Activated CD8-positive, alpha-beta memory T cell treated with anti-CD3 and anti-CD28 coated beads for 1 hour (primary cell): ENCODE data around the gene SH3TC1.

ENCODE experiments used
- DNase-seq, 2 donors: peaks; one replicate each; pipeline ENCODE4 v3.0.0-alpha.2; 2020; ENCODE audit warnings: low read depth in 1 of 2; ENCODE audit errors: extremely low read depth in 1 of 2

SH3TC1 gene

GRCh38 chr4:8274066-8274652 lies 75.1 kb downstream of the SH3TC1 start:
- DNase-seq, result no peak

DNA sequence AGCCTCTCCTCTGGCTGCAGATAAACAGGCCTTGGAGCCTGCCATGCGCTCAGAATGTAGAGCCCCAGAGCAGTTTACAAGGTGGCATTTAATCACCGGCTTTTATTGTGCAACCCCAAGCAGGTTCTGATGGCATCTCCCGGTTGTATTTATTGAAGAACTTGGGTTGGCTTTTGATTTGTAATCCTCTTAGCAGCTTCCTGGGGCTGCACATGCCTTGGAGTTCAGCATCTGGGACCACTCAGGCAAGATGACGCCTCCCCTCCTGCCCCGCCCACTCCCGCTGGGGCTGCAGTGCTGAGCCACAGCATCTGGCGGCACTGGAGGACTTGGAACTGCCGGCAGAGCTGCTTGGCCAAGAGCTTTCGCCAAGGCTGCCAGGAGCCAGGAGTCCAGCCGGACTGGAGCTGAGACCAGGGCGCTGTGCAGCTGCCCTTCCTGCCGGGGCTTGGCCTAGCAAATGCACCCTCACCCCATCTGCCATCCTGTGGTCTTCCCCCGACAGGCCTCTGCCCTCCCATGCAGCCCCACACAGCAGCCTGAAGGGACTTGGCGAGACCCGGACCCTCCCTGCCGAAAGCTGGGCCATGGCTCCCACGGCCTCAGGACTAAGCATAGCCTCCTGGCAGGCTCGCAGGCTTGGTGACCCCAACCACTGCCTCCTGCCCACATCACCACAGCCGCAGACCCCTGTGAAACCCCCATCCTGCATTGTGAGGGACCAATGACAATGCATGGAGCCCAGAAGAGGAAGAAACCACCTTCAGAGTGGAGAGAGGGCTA lies 75.9 kb downstream of the SH3TC1 start:
- DNase-seq, result no peak

DNA sequence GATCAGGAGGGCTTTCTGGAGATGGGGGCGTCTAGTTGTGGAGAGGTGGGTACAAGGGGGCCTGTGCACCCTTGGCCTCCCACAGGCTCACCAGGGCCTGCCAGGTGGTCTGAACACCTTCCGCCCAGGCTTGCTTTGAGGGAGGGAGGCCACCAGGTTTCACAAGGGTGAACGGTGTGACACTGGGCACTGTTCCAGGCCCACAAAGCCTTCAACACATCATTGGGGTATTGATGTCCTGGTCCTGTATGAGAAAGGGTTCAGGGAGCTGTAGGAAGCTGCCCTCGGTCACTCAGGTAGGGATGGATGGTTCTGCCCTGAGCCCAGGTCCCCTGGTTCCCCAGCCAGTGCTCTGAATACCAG lies 76.4 kb downstream of the SH3TC1 start:
- DNase-seq, result no peak

- DNase-seq, result no peak
Measured at GRCh38 chr4:8276358-8277240, 77.5 kb downstream of the SH3TC1 start.

DNA sequence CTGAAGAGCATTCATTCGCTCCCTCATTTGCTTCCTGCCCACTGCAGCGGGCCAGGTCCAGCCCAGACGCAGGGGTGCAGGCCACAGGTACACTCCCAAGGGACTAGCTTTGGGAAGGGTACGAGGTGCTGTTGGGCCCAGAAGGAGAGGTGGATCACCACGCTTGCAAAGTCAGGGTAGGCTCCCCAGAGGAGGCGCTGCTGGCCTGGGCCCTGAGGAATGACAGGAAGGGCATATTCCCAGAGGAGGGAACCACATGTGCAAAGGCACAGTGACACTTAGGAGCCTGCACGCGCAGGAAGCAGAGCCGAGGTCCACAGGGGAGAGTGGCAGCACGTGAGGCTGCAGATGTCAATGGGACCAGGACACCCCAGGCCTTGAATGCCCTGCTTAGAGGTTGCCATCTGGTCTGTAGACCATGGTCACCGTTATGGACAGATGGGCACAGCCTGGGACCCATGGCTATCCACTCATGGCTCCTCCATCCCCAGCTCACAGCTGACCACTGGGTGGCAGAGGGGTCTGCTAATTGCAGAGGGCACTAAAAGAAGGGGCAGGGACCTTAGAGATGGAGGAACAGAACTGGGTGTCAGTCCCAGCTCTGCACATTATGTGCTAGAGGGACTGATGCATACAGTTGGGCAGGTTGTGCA lies 78.4 kb downstream of the SH3TC1 start:
- DNase-seq, result no peak

- DNase-seq, result no peak
Measured at GRCh38 chr4:8278009-8278395, 78.9 kb downstream of the SH3TC1 start.

DNA sequence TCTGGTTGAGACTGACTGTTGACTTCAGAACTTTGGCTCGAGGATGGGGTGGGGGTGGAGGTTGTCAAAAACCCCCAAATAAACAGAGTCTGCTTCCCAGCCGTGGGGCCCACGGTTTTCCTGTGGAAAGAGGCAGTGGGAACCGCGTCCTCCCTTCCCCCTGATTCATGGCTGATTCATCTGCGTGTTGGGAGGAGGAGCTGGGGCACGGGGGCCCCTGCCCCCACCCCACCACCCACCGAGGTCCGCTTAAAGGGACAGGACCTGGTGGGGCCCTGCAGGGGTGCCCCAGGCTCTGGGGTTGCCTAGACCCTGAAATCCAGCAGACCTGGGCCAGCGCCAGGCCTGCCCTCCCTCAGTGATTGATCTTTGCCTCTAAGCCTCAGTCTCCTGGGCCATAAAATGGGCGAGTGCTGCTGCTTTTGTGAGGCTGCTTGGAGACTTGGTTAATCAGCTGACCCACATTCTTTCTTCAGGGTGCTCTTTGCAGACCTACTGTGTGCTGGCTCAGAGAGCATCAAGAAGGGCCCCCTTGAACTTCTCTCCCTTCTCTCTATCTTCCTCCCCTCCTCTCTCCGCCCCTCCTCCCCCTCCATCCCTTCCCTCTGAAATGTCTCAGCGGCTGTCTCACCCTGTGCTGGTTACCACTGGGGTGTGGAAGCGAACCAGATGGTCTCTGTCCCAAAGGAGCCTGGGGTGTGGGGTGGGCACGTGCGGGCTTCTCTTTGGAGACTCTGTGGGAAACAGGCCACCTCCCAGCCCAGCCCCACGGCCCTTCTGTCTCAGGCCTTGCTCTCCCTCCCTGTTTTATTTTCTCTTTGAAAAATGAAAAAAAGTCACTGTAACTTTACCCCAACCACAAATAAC lies 79.6 kb downstream of the SH3TC1 start:
- no peak for DNase-seq

GRCh38 chr4:8279321-8280157 lies 80.4 kb downstream of the SH3TC1 start:
- no peak for DNase-seq

DNA sequence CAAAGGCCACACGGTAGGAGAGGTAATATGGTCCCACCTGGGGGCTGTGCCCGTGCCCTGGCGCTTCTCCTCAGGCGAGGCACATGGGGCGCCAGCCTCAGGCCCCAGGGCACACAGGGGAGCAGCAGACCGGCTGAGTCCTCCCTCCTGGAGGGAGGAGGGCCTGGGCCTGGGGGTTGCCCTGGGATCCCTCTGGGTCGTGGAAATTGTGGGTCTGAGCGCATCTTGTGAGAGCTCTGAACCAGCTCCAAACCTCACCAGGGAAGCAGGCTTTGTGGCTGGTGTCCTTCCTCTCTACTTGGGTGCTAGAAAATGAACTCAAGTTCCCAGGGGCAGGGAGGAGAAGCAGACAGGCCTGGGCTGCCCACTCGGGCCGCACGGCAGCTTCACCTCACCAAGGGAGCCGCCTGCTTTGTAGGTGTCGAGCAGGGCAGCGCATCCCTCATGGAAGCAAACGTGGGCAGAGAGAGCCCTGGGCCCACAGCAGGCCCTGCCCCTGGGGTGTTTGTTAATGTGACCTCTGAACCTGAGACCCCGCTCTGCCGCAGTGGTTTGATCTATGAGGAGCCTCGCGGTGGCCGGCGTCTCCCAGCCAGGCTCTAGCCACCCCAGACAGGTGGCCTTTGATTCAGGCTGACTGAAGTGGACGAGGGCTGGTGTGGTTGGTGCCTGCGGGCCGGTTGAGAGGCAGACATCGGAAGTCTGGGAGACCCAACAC lies 81.2 kb downstream of the SH3TC1 start:
- DNase-seq, result no peak

DNA sequence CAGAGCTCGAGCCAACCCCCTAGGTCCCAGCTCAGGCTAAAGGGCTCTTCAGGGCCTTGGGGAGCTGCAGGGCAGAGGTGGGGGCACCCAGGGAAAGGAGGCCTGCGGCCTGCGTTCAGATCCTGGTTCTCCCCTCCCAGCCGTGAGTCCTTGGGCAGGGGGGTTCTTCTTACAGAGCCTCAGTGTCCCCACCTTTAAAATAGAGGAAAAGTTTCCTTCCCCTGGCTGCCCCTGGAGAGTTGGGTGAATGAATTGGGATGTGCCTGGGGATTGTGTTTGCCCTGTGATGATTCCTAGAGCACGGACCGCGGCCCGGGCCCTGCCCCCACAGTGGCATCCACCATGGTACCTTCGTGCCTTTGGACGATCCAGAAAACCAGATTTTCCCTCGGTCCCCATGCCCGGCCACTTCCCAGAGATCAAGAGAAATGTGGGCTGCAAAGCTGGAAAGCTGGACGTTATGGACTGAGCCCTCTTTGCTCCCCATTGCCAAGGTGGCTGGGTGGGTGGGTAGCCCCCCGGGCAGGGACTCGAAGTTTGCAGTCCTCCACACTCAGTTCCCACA lies 81.9 kb downstream of the SH3TC1 start:
- no peak for DNase-seq

DNA sequence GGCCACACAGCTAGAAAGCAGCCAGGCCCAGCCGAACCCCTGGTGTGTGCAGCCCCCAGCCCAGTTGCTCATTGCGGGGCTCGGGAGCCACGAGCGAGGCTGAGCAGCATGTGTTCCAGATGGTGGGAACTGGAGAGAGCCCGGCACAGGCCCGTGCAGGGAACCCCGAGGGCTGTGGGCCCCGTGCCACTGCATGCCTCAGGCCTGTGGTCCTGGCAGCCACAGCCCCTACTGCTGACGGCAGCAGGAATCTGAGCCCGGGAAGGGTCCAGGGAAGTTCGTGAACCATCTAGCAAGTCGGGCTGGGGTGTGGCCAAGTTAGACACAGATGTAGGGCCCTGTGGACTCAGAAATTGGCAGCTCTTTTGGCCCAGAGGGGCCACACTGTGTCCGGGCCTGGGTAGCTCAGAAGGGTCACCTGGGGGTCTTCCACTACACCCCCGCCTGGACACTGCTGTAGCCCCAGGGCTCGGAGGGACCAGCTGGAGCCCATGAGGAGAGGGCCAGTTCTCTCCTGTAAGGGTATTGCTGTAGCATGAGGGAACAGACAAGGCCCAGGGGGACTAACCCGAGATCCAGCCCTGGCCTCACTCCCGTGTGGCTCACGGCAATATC lies 82.5 kb downstream of the SH3TC1 start:
- DNase-seq, result no peak

GRCh38 chr4:8282134-8282641 lies 83.1 kb downstream of the SH3TC1 start:
- no peak for DNase-seq

DNA sequence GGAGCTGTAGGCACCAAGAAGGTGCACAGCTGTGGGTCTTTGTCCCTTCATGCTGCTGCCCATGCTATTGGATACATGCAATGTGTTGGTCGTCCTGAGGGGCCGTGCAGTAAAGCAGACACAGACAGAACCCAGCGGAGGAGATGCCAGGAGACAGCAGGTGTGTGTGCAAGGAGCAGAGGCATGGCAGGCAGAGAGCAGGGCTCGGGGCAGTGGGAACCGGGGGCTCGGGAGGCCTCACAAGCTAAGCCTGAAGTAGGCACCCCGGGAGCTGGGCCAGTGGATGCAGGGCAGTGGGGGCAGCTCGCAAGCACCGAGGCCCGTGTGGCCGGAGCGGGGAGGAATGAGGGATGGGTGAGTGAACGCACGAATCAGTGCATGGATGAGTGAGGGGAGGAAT lies 83.7 kb downstream of the SH3TC1 start:
- DNase-seq, result no peak

DNA sequence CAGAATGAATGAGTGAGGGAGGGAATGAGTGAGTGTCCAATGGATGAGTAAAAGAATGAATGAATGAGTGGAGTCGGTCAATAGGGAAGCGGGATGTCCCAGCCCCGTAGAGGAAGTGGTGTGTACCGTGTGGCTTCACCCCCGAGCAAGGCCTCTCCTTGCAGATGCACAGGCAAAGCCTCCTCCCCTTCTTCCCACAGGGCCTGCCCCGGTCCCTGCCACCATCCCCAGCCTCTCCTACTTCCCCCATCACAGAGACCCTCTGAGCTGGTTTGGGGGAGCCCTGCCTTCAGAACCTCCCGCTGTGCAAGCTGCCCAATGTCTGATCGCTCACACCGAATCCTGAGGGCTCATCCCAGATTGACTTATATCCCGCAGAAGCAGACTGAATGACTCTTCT lies 84.1 kb downstream of the SH3TC1 start:
- DNase-seq, result no peak

DNA sequence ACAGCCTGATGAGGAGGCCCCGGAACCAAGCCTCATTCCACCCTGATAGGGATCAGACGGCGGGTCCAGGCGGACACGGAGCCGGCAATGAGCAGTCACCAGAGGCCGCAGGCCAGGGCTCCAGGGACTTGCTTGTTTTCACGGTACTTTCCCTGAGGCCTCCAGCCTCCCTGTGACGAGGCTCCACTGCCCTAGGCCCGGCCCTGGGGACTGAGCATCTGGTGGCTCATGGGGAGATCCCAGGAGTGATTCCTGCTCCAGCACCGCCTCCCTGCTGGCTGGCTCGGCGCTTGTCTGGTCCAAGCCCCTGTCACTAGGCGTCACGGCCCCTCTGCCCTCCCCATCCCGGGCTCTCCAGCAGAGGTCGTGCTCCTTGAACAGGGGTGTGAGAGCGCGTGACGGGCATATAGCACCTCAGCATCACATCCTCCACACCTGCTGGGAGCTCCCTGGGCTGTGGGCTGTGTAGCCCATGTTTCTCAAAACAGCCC lies 84.6 kb downstream of the SH3TC1 start:
- no peak for DNase-seq

GRCh38 chr4:8284391-8284790 lies 85.3 kb downstream of the SH3TC1 start:
- DNase-seq, result no peak

DNA sequence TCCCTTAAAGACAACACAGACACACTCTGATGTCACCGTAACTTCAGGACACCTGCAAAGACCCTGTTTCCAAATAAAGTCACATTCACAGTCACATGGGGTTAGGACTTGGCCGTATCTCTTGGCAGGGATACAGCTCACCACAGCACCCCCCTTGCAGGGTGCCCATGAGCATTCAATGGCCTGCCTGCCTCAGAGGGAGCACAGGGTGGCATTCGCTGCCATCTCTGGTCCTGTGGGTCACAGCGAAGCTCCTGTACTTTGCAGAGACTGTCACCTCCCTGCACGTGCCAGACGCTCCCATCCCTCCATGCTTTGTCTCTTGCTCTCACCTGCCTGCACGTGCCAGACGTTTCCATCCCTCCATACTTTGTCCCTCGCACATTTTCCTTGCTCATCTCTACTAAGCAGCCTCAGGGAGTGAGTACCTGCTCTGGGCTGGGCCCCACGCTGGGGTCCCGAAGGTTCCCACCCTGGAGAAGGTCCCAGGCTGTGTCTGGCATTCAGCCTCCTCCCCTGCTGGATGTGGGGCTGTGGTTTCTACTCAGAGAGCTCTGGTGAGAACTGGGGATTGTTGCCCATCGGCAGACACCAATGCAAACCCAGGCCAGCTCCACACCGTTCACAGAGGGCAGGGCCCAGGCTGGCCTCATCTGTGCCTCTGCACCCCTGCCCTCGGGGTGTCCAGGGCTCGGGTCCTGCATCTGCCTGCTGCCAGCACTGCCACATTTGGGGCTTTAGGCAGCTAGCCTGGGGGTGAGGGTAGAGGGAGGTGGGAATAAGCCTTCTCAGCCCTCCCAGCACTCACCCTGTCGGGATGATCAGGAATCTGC lies 86.3 kb downstream of the SH3TC1 start:
- DNase-seq, result no peak
